ENCODE results near the gene SPATA31D3.
"Not testable (repeated sequence)": the region's sequence is repeated elsewhere in the genome, so short reads cannot be mapped to it uniquely, and the experiment has no call there.

- TF ChIP-seq ZNF8 (CRISPR knock-in tag; IDR thresholded peaks at IDR 0.05); PATZ1 (CRISPR knock-in tag; IDR thresholded peaks at IDR 0.05; ENCODE audit: borderline replicate concordance): not testable (repeated sequence)
These were observed 24.8 kb upstream of the SPATA31D3 start for GRCh38 chr9:81918507-81918906.

All from SK-N-SH treated with all-trans-retinoic acid at 6 μM for 48 hours (cell line).